ENCODE data around the gene JDP2. TPM values are rescaled to one million over a fixed set of nuclear protein-coding genes. Genes with fewer than 3 reads are reported as not detected.

JDP2 gene
- total RNA-seq, 1 experiment from 2014 or later: 11.2 TPM

GRCh38 chr14:75514673-75515628, 87.1 kb downstream of the JDP2 start:
- DNase-seq (ENCODE audit: low read depth): peak; percentile 70

- no peak for DNase-seq (ENCODE audit: low read depth)
These were observed 87.8 kb downstream of the JDP2 start for GRCh38 chr14:75515629-75515996.

DNA sequence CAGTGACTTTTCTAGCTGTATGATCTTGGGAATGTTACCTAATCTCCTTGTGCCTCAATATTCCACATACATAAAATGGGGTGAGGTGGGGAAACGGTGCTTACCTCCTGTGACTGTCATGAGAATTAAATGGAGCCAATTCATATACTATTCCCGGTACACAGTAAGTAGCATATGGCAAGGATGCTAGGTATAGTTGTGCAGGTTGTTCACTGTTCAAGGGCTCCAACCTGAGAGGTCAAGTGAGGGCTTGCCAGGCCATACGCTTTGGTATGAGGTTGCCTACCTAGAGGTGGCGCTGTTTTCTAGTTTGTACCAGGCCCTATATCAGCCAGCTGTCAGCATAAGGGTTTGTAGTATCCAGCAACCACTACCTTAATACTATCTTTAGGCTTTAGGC, 90.8 kb downstream of the JDP2 start:
- DNase-seq (ENCODE audit: low read depth): peak; percentile 40

GRCh38 chr14:75519394-75519793, 91.6 kb downstream of the JDP2 start:
- no peak for DNase-seq (ENCODE audit: low read depth)

DNA sequence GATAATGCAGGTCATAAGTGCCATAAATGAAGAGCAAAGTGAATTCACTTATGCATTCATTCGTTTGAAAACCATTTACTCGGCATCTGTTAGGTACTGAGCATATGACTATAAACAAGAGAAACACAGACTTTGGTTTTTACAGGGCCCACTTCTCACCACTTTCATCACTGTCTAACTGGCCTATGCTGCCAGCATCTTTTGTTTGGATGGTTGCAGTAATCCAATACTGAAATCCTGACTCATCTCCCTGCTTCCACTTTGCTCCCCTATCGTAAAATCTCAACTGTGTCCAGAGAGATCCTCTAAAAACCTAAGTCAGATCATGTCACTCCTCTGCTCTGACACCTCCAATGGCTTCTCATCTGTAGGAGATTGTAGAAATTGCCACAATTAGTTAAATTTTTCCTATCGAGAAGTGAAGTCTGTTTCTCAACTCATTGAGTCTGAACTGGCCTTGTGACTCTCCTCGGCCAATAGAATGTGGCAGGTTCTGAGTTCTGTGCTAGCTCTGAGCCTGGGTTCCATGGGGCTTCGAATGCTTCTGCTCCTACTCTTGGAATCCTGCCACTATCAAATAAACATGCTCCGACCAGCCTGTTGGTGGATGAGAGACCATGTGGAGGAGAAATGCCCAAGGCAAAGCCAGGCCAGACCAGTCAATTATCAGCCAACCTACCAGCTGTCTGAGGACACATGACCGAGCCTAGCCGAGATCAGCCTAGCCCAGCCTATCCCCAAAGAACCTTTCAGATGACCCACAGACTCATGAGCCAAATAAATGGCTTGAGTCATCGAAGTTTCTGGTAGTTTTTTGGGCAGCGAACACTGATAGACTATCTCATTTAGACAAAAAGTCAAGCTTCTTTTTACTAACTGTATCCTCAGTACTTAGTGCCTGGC, 92.3 kb downstream of the JDP2 start:
- no peak for DNase-seq (ENCODE audit: low read depth)

- DNase-seq (ENCODE audit: low read depth): no peak
These were observed 93.0 kb downstream of the JDP2 start for GRCh38 chr14:75520852-75521251.

- DNase-seq (ENCODE audit: low read depth): no peak
These were observed 93.8 kb downstream of the JDP2 start for GRCh38 chr14:75521415-75522199.

GRCh38 chr14:75522224-75522982, 94.6 kb downstream of the JDP2 start, which contains the start of gene BATF:
Gene BATF, plus strand, starts transcription at chr14:75522469. Its CDS starts 214 bp downstream, at chr14:75522683.
- no peak for DNase-seq (ENCODE audit: low read depth)

GRCh38 chr14:75522983-75523318, 95.1 kb downstream of the JDP2 start:
- no peak for DNase-seq (ENCODE audit: low read depth)

Other genes starting within 250 kb of the JDP2 start
- gene FOS, start 149.2 kb upstream of the JDP2 start, total RNA-seq (2014; rRNA removed; shearing (Covaris generic)): 8.8 and 9.1 TPM in 2 replicates
- not detected in 2 replicates for gene BATF, start 94.4 kb downstream of the JDP2 start, total RNA-seq (2014; rRNA removed; shearing (Covaris generic))
- gene FLVCR2, start 150.6 kb downstream of the JDP2 start, total RNA-seq (2014; rRNA removed; shearing (Covaris generic)): 0.11 TPM in 1 of 2 replicates, not detected in the other
- 12.2 and 13.5 TPM in 2 replicates for gene ERG28, start 232.9 kb downstream of the JDP2 start, total RNA-seq (2014; rRNA removed; shearing (Covaris generic))
- 35.5 and 43.8 TPM in 2 replicates for gene TTLL5, start 233.2 kb downstream of the JDP2 start, total RNA-seq (2014; rRNA removed; shearing (Covaris generic))